ENCODE results near the gene CARD9. TPM values are rescaled to one million over a fixed set of nuclear protein-coding genes. Genes with fewer than 3 reads are reported as not detected.

Gene CARD9
- total RNA-seq, 6 experiments from 2014 or later = 0.48 to 1.6 (median 1.1) TPM

GRCh38 chr9:136329636-136330405, 43.6 kb downstream of the CARD9 start:
- H3K27ac ChIP-seq = no peak overlapping the region

GRCh38 chr9:136329211-136329627, 44.2 kb downstream of the CARD9 start:
- Histone ChIP-seq H3K4me1 (no peaks in the 10 kb centered on the region), H3K9me3 (no peaks in the 10 kb centered on the region), H3K27ac (no peak overlapping the region), H3K36me3 (no peaks in the 10 kb centered on the region), H3K4me3 (no peak overlapping the region), H3K27me3 (no peaks in the 10 kb centered on the region)
- no peak for ATAC-seq
- TF ChIP-seq POLR2A (IDR thresholded peaks at IDR 0.05) = no peak
- 83% methylated on average over 2 of the region's 19 CpGs for WGBS (ENCODE audit: insufficient coverage, low coverage, low lambda C conversion rate, missing lambda C conversion rate)
- intact Hi-C loops (cut with DNase I) = no loop called here
- DNase-seq = no peak

More at GRCh38 chr9:136329636-136330405, 43.6 kb downstream of the CARD9 start:
- H3K4me3 ChIP-seq = no peak overlapping the region
- H3K27me3 ChIP-seq = no peaks in the 10 kb centered on the region
- no peak for DNase-seq
- no peaks in the 10 kb centered on the region for H3K9me3 ChIP-seq
- no peaks in the 10 kb centered on the region for H3K4me1 ChIP-seq
- TF ChIP-seq CTCF (IDR thresholded peaks at IDR 0.05) = no peak
- TF ChIP-seq POLR2A (IDR thresholded peaks at IDR 0.05) = no peak
- H3K36me3 ChIP-seq = no peaks in the 10 kb centered on the region
- ATAC-seq = no peak
- intact Hi-C loops (cut with DNase I) = no loop called here
- WGBS (ENCODE audit: insufficient coverage, low coverage, low lambda C conversion rate, missing lambda C conversion rate) = 100% methylated on average over 1 of the region's 23 CpGs

- H3K27me3 ChIP-seq = no peaks in the 10 kb centered on the region
- no peak overlapping the region for H3K27ac ChIP-seq
- 55% methylated on average over 7 of the region's 15 CpGs for WGBS (ENCODE audit: insufficient coverage, low coverage, low lambda C conversion rate, missing lambda C conversion rate)
- intact Hi-C loops (cut with DNase I) = no loop called here
- no peaks in the 10 kb centered on the region for H3K4me1 ChIP-seq
- no peak for DNase-seq
- H3K36me3 ChIP-seq = no peaks in the 10 kb centered on the region
- no peaks in the 10 kb centered on the region for H3K9me3 ChIP-seq
- peak overlapping the region; percentile 43 to 49 (median 46) for H3K4me3 ChIP-seq
- TF ChIP-seq POLR2A (IDR thresholded peaks at IDR 0.05) (no peak), CTCF (IDR thresholded peaks at IDR 0.05) (no peak)
- no peak for ATAC-seq
These were observed 44.8 kb downstream of the CARD9 start for GRCh38 chr9:136328622-136329041.

- H3K27ac ChIP-seq = peak overlapping the region; percentile 16 to 25 (median 18)
- no peak for DNase-seq
- no peaks in the 10 kb centered on the region for H3K36me3 ChIP-seq
- TF ChIP-seq CTCF (IDR thresholded peaks at IDR 0.05) (no peak), POLR2A (IDR thresholded peaks at IDR 0.05) (no peak)
- H3K27me3 ChIP-seq = no peaks in the 10 kb centered on the region
- H3K9me3 ChIP-seq = no peaks in the 10 kb centered on the region
- intact Hi-C loops (cut with DNase I) = no loop called here
- 50% methylated on average over 2 of the region's 13 CpGs for WGBS (ENCODE audit: insufficient coverage, low coverage, low lambda C conversion rate, missing lambda C conversion rate)
- peak overlapping the region; percentile 43 to 49 (median 46) for H3K4me3 ChIP-seq
- no peak for ATAC-seq
- no peaks in the 10 kb centered on the region for H3K4me1 ChIP-seq
These were observed 45.4 kb downstream of the CARD9 start for GRCh38 chr9:136328011-136328621.
